CD4-positive, alpha-beta T cell treated with Interleukin-2 at 100 ng/mL for 4 hours (primary cell): Measurements from ENCODE around the gene HOXA5.
A peak's percentile ranks its signal among the peaks of the same experiment; 100 is the strongest.

Source experiments
- DNase-seq: peaks from one replicate; pipeline ENCODE4 v3.0.0-alpha.2; 2020; ENCODE audit warnings: low spot score

HOXA5 gene

GRCh38 chr7:27182285-27182841 is 38.9 kb upstream of the HOXA5 start:
- no peak for DNase-seq

- DNase-seq = no peak
Measured at GRCh38 chr7:27181795-27182275, 38.4 kb upstream of the HOXA5 start.

- DNase-seq = no peak
Measured at GRCh38 chr7:27180431-27181420, 37.2 kb upstream of the HOXA5 start.

GRCh38 chr7:27179503-27180430 is 36.3 kb upstream of the HOXA5 start:
- peak; percentile 53 for DNase-seq

- DNase-seq = no peak
Measured at GRCh38 chr7:27179030-27179429, 35.5 kb upstream of the HOXA5 start.

- DNase-seq = no peak
Measured at GRCh38 chr7:27178366-27178765, 34.9 kb upstream of the HOXA5 start.

GRCh38 chr7:27177795-27178320 is 34.4 kb upstream of the HOXA5 start:
- no peak for DNase-seq

- DNase-seq = no peak
Measured at GRCh38 chr7:27176962-27177794, 33.7 kb upstream of the HOXA5 start.

- no peak for DNase-seq
Measured at GRCh38 chr7:27176524-27176845, 33.0 kb upstream of the HOXA5 start.

GRCh38 chr7:27175626-27176523 is 32.4 kb upstream of the HOXA5 start:
- DNase-seq = no peak

- no peak for DNase-seq
Measured at GRCh38 chr7:27174874-27175625, 31.6 kb upstream of the HOXA5 start.

- DNase-seq = no peak
Measured at GRCh38 chr7:27173956-27174873, 30.7 kb upstream of the HOXA5 start, which contains the start of gene HOXA10. HOXA10 (minus strand) TSS chr7:27174320; CDS start chr7:27174306, 14 bp downstream.

GRCh38 chr7:27173511-27173955 is 30.1 kb upstream of the HOXA5 start:
- DNase-seq = no peak

- DNase-seq = no peak
Measured at GRCh38 chr7:27172823-27173510, 29.5 kb upstream of the HOXA5 start.

- DNase-seq = no peak
Measured at GRCh38 chr7:27172315-27172774, 28.9 kb upstream of the HOXA5 start.

- no peak for DNase-seq
Measured at GRCh38 chr7:27171637-27172314, 28.3 kb upstream of the HOXA5 start.

GRCh38 chr7:27171325-27171636 is 27.8 kb upstream of the HOXA5 start:
- no peak for DNase-seq
